ENCODE measurements around the gene ADPRHL1. TPM values are rescaled to one million over a fixed set of nuclear protein-coding genes. Genes with fewer than 3 reads are reported as not detected.

The ADPRHL1 gene
- total RNA-seq, 1 experiment from 2014 or later, result 1.5 TPM

DNA sequence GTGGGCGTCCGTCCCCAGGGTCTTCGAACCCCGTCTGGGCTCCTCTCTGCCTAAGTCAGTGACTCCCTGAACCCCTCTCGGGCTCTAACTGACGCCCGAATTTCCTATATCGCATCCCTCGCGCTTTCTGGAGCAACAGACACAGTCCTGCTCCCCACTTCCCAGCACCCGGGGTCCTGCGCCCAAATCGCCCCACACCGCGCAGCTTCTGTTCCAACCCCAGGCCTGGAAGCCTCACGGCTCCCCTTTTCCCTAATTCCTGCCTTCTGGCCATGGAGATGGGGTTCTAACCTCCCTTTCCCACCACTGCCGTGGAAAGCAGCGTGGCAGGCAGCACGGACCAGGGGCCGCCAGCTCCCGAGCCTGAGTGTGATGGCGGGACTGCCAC lies 87.7 kb downstream of the ADPRHL1 start:
- H3K27me3 Mint-ChIP-seq (ENCODE audit: low read depth), result no peaks in the 10 kb centered on the region
- peaks cover under 1% of the 10 kb centered on the region; the same call in 1 of the 2 replicates for H3K36me3 Mint-ChIP-seq
- POLR2A ChIA-PET, result no interaction called here
- H3K4me3 Mint-ChIP-seq, result no peak overlapping the region; the same call in none of the 2 replicates
- peaks cover 17% of the 10 kb centered on the region for H3K4me1 Mint-ChIP-seq
- TF ChIP-seq ZNF263 (CRISPR knock-in tag; IDR thresholded peaks at IDR 0.05; ENCODE audit: low read depth), result no peak
- TF ChIP-seq ZMAT4 (CRISPR knock-in tag; IDR thresholded peaks at IDR 0.05), result no peak
- no peak for TF ChIP-seq ZNF532 (CRISPR knock-in tag; IDR thresholded peaks at IDR 0.05; ENCODE audit: borderline replicate concordance)
- no peak for TF ChIP-seq ZBTB21 (CRISPR knock-in tag; IDR thresholded peaks at IDR 0.05; ENCODE audit: borderline replicate concordance)
- no peak for TF ChIP-seq ZNF396 (CRISPR knock-in tag; IDR thresholded peaks at IDR 0.05; ENCODE audit: borderline replicate concordance)
- TF ChIP-seq SMAD3 (CRISPR knock-in tag; IDR thresholded peaks at IDR 0.05; ENCODE audit: borderline replicate concordance), result no peak
- no peak for TF ChIP-seq ZNF416 (CRISPR knock-in tag; IDR thresholded peaks at IDR 0.05)
- TF ChIP-seq USF1 (CRISPR knock-in tag; IDR thresholded peaks at IDR 0.05), result no peak
- TF ChIP-seq FOXP4 (CRISPR knock-in tag; IDR thresholded peaks at IDR 0.05), result no peak
- TF ChIP-seq MYBL2 (CRISPR knock-in tag; IDR thresholded peaks at IDR 0.05), result no peak
- DNase-seq (ENCODE audit: low spot score) (no peak), ATAC-seq (no peak)
- no peaks in the 10 kb centered on the region for H3K9me3 Mint-ChIP-seq
- CTCF ChIA-PET, result interaction anchor here (1.5 to 6.1 kb wide), 2 partner anchors 14 to 26 kb away, joined by 3 to 34 read pairs; no protein-coding TSS in a partner anchor
- H3K27ac Mint-ChIP-seq, result peak overlapping the region; percentile 60; the same call in 1 of the 2 replicates

GRCh38 chr13:113364901-113365582 lies 88.2 kb downstream of the ADPRHL1 start:
- TF ChIP-seq ZBTB21 (CRISPR knock-in tag; IDR thresholded peaks at IDR 0.05; ENCODE audit: borderline replicate concordance) (0 out of 2 replicates have a peak, but pooled peaks have one; percentile 26), MXD4 (CRISPR knock-in tag; IDR thresholded peaks at IDR 0.05; ENCODE audit: borderline replicate concordance) (no peak)
- ChIA-PET POLR2A (no interaction called here), CTCF (interaction anchor here (0.6 to 6.1 kb wide), 3 partner anchors 27 to 197 kb away, joined by 3 to 34 read pairs (median 3); no protein-coding TSS in a partner anchor)
- Mint-ChIP-seq H3K27me3 (ENCODE audit: low read depth) (no peaks in the 10 kb centered on the region), H3K27ac (peak overlapping the region; percentile 60; the same call in 1 of the 2 replicates), H3K36me3 (peaks cover 6% of the 10 kb centered on the region), H3K4me3 (no peak overlapping the region; the same call in 1 of the 2 replicates), H3K9me3 (no peaks in the 10 kb centered on the region), H3K4me1 (peaks cover 17% of the 10 kb centered on the region)
- DNase-seq (ENCODE audit: low spot score), result no peak
- ATAC-seq, result no peak

DNA sequence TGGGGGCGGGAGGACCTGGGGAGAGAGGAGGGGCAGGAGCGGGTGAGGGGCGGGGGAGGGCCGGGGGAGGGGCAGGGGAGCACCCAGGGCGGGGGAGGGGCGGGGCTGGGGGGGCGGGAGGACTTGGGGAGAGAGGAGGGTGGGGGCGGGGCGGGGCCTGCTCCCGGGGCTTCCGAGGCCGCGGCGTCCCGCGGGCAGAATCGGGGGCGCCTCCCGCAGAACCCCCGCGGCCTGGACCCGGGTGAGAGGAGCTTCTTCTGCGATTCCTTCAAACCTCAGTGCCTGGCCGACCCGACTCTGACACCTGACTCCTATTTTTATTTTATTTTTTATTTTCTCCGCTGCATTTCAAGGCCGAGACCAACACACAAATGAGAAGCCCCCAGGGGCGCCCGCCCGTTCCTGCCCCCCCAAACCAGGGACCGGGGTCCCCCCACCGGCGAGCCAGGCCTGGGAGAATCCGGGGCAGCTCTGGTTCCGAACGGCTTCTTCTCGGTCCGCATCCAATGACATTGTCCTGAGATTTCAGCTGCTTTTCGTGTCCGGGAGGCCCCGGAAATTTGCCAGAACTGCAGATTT lies 88.9 kb downstream of the ADPRHL1 start:
- Mint-ChIP-seq H3K27me3 (ENCODE audit: low read depth) (no peaks in the 10 kb centered on the region), H3K4me3 (no peak overlapping the region), H3K27ac (no peak overlapping the region), H3K36me3 (peaks cover 12% of the 10 kb centered on the region), H3K4me1 (peaks cover 17% of the 10 kb centered on the region), H3K9me3 (no peaks in the 10 kb centered on the region)
- no peak for ATAC-seq
- TF ChIP-seq ZNF317 (CRISPR knock-in tag; IDR thresholded peaks at IDR 0.05; ENCODE audit: borderline replicate concordance, low read depth) (no peak), ZNF232 (CRISPR knock-in tag; IDR thresholded peaks at IDR 0.05) (no peak), ZNF396 (CRISPR knock-in tag; IDR thresholded peaks at IDR 0.05; ENCODE audit: borderline replicate concordance) (no peak)
- ChIA-PET CTCF (interaction anchor here (0.6 to 6.1 kb wide), 3 partner anchors 27 to 198 kb away, joined by 3 to 34 read pairs (median 3); no protein-coding TSS in a partner anchor), POLR2A (no interaction called here)
- peak; percentile 39 for DNase-seq (ENCODE audit: low spot score)
